A549 treated with CORT108297 at 1 μM for 4 hours (cell line): ENCODE data around the gene PRPH2. TPM values are rescaled to one million over a fixed set of nuclear protein-coding genes. Genes with fewer than 3 reads are reported as not detected.

Source experiments
- total RNA-seq: library from RNA; stranded (reverse); fragments of 200-300 nt; extraction: Qiagen RNA extraction; gene quantifications from 5 replicates; pipeline ENCODE4 v1.2.3, GENCODE V29; 2022

Gene PRPH2, protein sequence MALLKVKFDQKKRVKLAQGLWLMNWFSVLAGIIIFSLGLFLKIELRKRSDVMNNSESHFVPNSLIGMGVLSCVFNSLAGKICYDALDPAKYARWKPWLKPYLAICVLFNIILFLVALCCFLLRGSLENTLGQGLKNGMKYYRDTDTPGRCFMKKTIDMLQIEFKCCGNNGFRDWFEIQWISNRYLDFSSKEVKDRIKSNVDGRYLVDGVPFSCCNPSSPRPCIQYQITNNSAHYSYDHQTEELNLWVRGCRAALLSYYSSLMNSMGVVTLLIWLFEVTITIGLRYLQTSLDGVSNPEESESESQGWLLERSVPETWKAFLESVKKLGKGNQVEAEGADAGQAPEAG
- total RNA-seq: not detected in 5 replicates

DNA sequence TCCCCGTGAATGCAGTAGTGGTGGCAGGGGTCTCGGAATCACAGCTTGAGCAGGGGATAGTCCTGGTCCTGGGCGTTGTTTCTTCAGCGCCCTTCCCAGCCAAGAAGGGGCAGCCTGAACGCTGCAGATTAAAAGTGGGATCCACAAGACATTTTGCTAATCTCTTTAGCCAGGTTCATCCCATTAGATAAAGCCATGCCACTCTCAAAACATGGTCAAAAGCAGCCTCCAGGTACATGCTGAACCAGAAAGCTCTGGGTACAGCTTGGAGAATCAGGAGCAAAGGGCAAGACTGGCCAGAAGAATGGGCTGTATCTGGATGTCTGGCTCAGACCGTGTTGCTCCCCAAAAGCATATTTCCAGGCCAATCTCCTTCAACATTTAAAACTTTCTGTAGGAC lies at the start of gene PRPH2:
Gene PRPH2 (minus strand): TSS at position 101 of the 400 bp plus-strand sequence. CDS start 263 bp downstream, outside the sequence.

DNA sequence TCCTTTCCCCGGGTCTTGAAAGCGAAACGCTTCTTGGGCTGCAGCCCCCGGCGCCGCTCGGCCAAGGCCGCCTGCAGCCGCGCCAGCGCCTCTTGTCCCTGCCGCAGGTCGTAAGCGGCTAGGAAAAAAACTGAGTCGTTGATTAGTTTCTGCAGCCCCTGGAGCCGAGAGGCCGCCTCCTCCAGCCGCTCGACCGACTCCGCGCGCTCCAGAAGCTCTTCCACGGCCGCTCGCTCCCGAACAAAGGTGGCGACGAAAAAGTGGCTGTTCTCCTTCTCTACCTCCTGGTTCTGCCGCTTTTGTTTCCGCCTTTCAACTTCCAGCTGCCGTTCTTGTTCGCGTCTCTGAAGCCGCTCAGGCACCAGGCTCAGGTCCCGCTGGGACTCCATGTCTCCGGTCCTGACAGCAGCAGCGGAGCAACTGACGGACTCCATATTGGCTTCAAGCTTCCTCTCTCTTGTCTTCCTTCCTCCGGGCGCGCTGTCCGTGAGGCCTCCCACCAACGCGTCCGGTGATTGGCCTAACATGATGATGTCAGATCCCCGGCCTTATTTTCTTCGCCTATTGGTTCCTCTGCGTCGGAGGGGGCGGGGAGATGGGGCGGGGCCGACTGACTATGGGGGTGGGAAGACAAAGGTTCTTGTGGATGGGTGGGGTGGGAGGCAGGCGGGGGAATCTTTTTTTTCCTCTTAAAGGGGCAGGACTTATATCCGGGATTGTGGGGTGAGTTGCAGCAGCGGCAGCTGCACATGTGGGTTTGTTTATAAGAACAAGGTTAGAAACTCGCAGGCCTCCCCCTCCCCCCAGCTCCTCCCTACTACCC lies 23.5 kb upstream of the PRPH2 start, which contains the start of gene TBCC:
Gene TBCC (minus strand): TSS at position 464 of the 823 bp plus-strand sequence. CDS start 30 bp downstream, at position 434.

Other genes with a start within 250 kb of the PRPH2 start
- gene UBR2, start 158.6 kb downstream of the PRPH2 start, total RNA-seq: 5.7 to 7.4 TPM (median 6.5 TPM) in 5 replicates
- 16.7 to 18.8 TPM (median 17.7 TPM) in 5 replicates for gene TBCC, start 23.5 kb upstream of the PRPH2 start, total RNA-seq
- gene BICRAL, start 59.5 kb upstream of the PRPH2 start, total RNA-seq: 2.6 to 3.3 TPM (median 3.0 TPM) in 5 replicates
- 65.5 to 98.2 TPM (median 67.6 TPM) in 5 replicates for gene RPL7L1, start 157.0 kb upstream of the PRPH2 start, total RNA-seq
- gene PTCRA, start 193.5 kb upstream of the PRPH2 start, total RNA-seq: not detected in 5 replicates
- 39.0 to 46.5 TPM (median 44.9 TPM) in 5 replicates for gene CNPY3, start 206.9 kb upstream of the PRPH2 start, total RNA-seq
- 0.10 to 0.14 TPM (median 0.12 TPM) in 4 of 5 replicates, not detected in the other for gene GNMT, start 238.2 kb upstream of the PRPH2 start, total RNA-seq